Ascending aorta (tissue), 2 donors: Measurements from ENCODE around the gene TMEM132D. TPM values are rescaled to one million over a fixed set of nuclear protein-coding genes. Genes with fewer than 3 reads are reported as not detected.

Experiments used
- DNase-seq, 2 donors: peaks; one replicate each; pipeline ENCODE4 v3.0.0-alpha.2; 2019; ENCODE audit warnings: low spot score in 2 of 2
- H3K27ac ChIP-seq, 2 donors: fragments of 200-600 bp; sonication (generic); one replicate each; pipeline ENCODE4 v1.5.1; 2016 to 2017; ENCODE audit warnings: mild to moderate bottlenecking in 1 of 2
- H3K27me3 ChIP-seq: fragments of 200-600 bp; sonication (generic); one replicate; pipeline ENCODE4 v1.5.1; 2017
- H3K36me3 ChIP-seq, 2 donors: fragments of 200-600 bp; sonication (generic); one replicate each; pipeline ENCODE4 v1.5.1; 2016
- H3K4me1 ChIP-seq, 2 donors: fragments of 200-600 bp; sonication (generic); one replicate each; pipeline ENCODE4 v1.5.1; 2016 to 2017; ENCODE audit warnings: mild to moderate bottlenecking in 1 of 2
- H3K4me3 ChIP-seq, 2 donors: fragments of 200-600 bp; sonication (generic); one replicate each; pipeline ENCODE4 v1.5.1; 2016 to 2017; ENCODE audit warnings: mild to moderate bottlenecking in 1 of 2
- H3K9me3 ChIP-seq, 2 donors: fragments of 200-600 bp; sonication (generic); one replicate each; pipeline ENCODE4 v1.5.1; 2016
- intact Hi-C: fragments of 100-400 bp; cut with DNase I; formaldehyde crosslinking; loops from one replicate; pipeline ENCODE4 v1.15.1; 2023
- total RNA-seq: library from RNA; depleted of rRNA; stranded (reverse); fragments of >200 nt; gene quantifications from one replicate; pipeline ENCODE4 v1.1.0, GENCODE V29; 2016
- TF ChIP-seq, protein P1 (sequence below), 3 experiments: fragments of 200-600 bp in 2 of 3; fragments of 450-650 bp in 1 of 3; sonication (generic) in 2 of 3; IDR thresholded peaks; one replicate each; pipeline ENCODE4 v1.5.1; 2016 to 2019; ENCODE audit warnings: antibody characterized with exemption in 3 of 3, mild to moderate bottlenecking in 1 of 3, moderate library complexity in 1 of 3

Gene TMEM132D
- total RNA-seq, 1 donor from 2014 or later: not detected

DNA sequence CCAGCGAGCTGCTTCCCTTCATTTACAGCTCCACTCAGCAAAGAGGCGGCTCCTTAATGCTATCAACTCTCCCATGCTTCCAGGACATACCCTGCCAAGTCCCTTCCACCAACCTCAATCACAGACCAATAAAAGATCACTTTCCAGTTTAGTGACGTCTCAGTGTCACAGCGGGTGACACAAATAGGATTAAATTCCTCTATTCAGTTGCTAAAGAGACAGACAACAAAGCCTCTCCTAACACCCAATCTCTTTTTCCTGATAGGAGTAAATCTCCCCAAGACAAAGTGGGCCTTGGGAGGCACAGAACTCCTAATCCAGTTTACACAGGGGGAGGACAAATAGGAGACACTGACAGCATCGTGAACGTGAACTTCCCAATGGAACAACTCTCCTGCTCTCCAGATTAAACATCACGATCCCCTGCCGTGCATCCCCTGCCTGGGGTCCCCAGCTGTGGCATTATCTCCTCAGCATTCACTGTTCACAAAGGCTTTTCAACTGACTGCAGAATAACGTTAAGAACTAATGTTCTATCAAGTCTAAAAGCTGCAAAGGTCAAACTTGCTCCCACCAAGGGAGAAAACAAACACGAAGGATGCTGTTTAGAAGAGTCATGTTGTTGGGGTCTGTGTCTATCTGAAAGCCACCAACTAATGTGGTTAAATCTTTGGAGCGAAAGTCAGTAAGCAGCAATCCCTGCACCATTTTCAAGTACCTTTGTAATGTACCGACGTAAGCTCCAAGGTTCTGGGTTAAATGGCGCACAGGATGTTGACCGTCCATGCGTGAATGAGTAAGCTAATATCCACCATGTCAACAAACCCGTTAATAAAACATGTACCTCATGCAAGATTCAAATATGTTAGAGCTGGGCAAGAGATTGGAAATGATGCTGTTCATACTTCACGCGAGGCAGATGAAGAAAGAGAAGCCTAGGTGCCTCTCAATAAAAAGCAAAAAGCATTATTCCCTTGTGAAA, 31.5 kb downstream of the TMEM132D start:
- no peak for DNase-seq
- intact Hi-C loops: no loop called here
- Histone ChIP-seq H3K27me3 (no peaks in the 10 kb centered on the region), H3K36me3 (no peaks in the 10 kb centered on the region), H3K27ac (no peak overlapping the region), H3K9me3 (no peaks in the 10 kb centered on the region), H3K4me1 (no peaks in the 10 kb centered on the region), H3K4me3 (no peak overlapping the region)
- TF ChIP-seq, protein P1, sequence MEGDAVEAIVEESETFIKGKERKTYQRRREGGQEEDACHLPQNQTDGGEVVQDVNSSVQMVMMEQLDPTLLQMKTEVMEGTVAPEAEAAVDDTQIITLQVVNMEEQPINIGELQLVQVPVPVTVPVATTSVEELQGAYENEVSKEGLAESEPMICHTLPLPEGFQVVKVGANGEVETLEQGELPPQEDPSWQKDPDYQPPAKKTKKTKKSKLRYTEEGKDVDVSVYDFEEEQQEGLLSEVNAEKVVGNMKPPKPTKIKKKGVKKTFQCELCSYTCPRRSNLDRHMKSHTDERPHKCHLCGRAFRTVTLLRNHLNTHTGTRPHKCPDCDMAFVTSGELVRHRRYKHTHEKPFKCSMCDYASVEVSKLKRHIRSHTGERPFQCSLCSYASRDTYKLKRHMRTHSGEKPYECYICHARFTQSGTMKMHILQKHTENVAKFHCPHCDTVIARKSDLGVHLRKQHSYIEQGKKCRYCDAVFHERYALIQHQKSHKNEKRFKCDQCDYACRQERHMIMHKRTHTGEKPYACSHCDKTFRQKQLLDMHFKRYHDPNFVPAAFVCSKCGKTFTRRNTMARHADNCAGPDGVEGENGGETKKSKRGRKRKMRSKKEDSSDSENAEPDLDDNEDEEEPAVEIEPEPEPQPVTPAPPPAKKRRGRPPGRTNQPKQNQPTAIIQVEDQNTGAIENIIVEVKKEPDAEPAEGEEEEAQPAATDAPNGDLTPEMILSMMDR (IDR thresholded peaks at IDR 0.05): no peak

DNA sequence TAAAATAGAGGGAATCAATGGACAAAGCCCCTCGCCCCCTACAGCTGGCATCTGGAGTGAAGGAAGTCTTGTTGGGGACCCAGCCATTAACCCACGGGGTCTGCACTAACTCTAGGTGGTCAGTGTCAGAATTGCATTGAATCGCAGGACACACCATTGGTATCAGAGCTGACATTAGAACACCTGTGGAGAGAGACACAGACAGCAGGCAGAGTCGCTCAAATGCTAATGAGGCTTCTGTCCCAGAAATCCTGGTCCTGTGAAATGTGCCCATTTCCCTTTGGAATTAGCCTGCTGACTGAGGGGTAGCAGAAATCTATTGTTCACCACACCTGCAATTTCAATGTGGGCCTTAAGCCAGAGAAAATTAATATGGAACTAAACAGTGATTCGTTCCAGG, 33.0 kb downstream of the TMEM132D start:
- TF ChIP-seq, protein P1 (IDR thresholded peaks at IDR 0.05): no peak
- no peak overlapping the region for H3K27ac ChIP-seq
- H3K36me3 ChIP-seq: no peaks in the 10 kb centered on the region
- no peaks in the 10 kb centered on the region for H3K9me3 ChIP-seq
- no peak overlapping the region for H3K4me3 ChIP-seq
- no peaks in the 10 kb centered on the region for H3K27me3 ChIP-seq
- intact Hi-C loops: no loop called here
- H3K4me1 ChIP-seq: no peaks in the 10 kb centered on the region
- no peak for DNase-seq

- Histone ChIP-seq H3K4me3 (no peak overlapping the region), H3K9me3 (no peaks in the 10 kb centered on the region), H3K36me3 (no peaks in the 10 kb centered on the region), H3K27me3 (no peaks in the 10 kb centered on the region), H3K27ac (no peak overlapping the region), H3K4me1 (no peaks in the 10 kb centered on the region)
- intact Hi-C loops: no loop called here
- DNase-seq: no peak
- TF ChIP-seq, protein P1 (IDR thresholded peaks at IDR 0.05): no peak
Measured at GRCh38 chr12:129870136-129870535, 33.7 kb downstream of the TMEM132D start.

DNA sequence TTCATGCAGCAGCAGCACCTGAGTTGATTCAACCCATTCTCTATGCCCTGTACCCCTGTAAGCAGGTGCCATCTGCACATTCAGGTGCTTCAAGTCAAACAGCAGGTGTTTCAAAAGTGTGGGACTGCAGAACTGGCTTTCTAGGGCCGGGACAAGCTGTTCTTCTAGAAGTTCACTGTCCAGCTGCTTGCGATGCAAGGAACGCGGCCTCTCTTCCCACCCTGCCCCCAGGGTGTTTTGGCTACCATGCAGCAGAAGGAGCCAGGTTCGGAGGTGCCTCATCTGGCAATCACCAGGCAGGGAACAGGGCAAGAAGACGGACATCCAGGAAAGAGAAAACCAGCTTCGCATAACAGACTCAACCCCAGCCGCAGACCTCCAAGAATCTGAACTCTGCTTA, 35.2 kb downstream of the TMEM132D start:
- Histone ChIP-seq H3K36me3 (no peaks in the 10 kb centered on the region), H3K27me3 (no peaks in the 10 kb centered on the region), H3K4me1 (no peaks in the 10 kb centered on the region), H3K27ac (no peak overlapping the region), H3K4me3 (no peak overlapping the region), H3K9me3 (no peaks in the 10 kb centered on the region)
- no peak for DNase-seq
- intact Hi-C loops: no loop called here
- TF ChIP-seq, protein P1 (IDR thresholded peaks at IDR 0.05): no peak

DNA sequence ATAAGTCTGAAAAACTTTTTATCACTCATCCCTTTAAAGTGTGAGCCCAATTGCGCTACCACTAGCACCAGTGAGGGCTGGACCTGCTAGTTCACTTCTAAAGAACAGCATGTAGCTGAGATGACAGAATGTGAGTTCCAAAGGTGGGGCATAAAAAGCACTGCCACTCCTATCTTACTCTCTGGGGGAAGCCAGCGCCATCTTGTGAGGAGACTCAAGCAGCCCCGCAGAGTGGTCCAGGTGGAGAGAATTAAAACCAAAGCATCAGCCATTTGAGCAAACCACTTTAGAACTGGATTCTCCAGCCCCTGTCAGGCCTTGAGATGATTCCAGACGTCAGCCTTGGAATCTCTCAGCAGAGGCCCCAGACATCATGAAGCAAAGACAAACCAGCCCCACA, 39.9 kb downstream of the TMEM132D start:
- DNase-seq: no peak
- Histone ChIP-seq H3K27me3 (no peaks in the 10 kb centered on the region), H3K4me1 (no peaks in the 10 kb centered on the region), H3K27ac (no peak overlapping the region), H3K4me3 (no peak overlapping the region), H3K9me3 (no peaks in the 10 kb centered on the region), H3K36me3 (no peaks in the 10 kb centered on the region)
- intact Hi-C loops: no loop called here
- TF ChIP-seq, protein P1 (IDR thresholded peaks at IDR 0.05): no peak
